Osteoblast (primary cell): ENCODE data around the gene SNX19. TPM values are rescaled to one million over a fixed set of nuclear protein-coding genes. Genes with fewer than 3 reads are reported as not detected.

Experiments used
- DNase-seq: peaks from one replicate; pipeline ENCODE4 v3.0.0; 2011; ENCODE audit warnings: low spot score, mixed read lengths; ENCODE audit not compliant: insufficient read length; ENCODE audit errors: missing footprints
- H2AFZ ChIP-seq: 2 replicates; pipeline ENCODE4 v1.6.0; 2011; ENCODE audit warnings: mild to moderate bottlenecking, low read length
- H3K27ac ChIP-seq: 2 replicates; pipeline ENCODE4 v1.5.1; 2011; ENCODE audit warnings: mild to moderate bottlenecking, low read depth, low read length, moderate library complexity
- H3K27me3 ChIP-seq: 2 replicates; pipeline ENCODE4 v1.6.0; 2012; ENCODE audit warnings: mild to moderate bottlenecking, control low read depth, inconsistent platforms, low read length, moderate library complexity; ENCODE audit not compliant: insufficient read depth
- H3K36me3 ChIP-seq: 2 replicates; pipeline ENCODE4 v1.5.1; 2011; ENCODE audit warnings: mild to moderate bottlenecking, low read length, control low read depth, moderate library complexity; ENCODE audit not compliant: insufficient read depth
- H3K4me1 ChIP-seq: 2 replicates; pipeline ENCODE4 v1.5.1; 2011; ENCODE audit warnings: mild to moderate bottlenecking, low read length, control low read depth, moderate library complexity; ENCODE audit not compliant: insufficient read depth
- H3K4me2 ChIP-seq: 2 replicates; pipeline ENCODE4 v1.6.0; 2011; ENCODE audit warnings: mild to moderate bottlenecking, low read length; ENCODE audit not compliant: insufficient read depth
- H3K4me3 ChIP-seq: fragments of 200-600 bp; sonication (generic); 3 replicates; pipeline ENCODE4 v1.5.1; 2012; ENCODE audit warnings: mild to moderate bottlenecking, low read length, inconsistent platforms; ENCODE audit not compliant: insufficient read depth
- H3K79me2 ChIP-seq: 2 replicates; pipeline ENCODE4 v1.6.0; 2012; ENCODE audit warnings: mild to moderate bottlenecking, low read length, control low read depth, inconsistent platforms; ENCODE audit not compliant: insufficient read depth
- H3K9me3 ChIP-seq: 2 replicates; pipeline ENCODE4 v1.5.1; 2011; ENCODE audit warnings: low read depth, low read length, control low read depth
- H4K20me1 ChIP-seq: 2 replicates; pipeline ENCODE4 v1.6.0; 2012; ENCODE audit warnings: mild to moderate bottlenecking, low read length, control low read depth; ENCODE audit not compliant: insufficient read depth
- CTCF ChIP-seq: IDR thresholded peaks from 2 replicates; pipeline ENCODE4 v1.5.1; 2011; ENCODE audit warnings: mild to moderate bottlenecking, low read depth, low read length, moderate library complexity; ENCODE audit errors: extremely low read depth
- total RNA-seq: library from RNA; depleted of rRNA; stranded (reverse); fragments of >200 nt; gene quantifications from 2 replicates; pipeline ENCODE4 v1.2.3, GENCODE V29; 2012

The SNX19 gene
- total RNA-seq, 1 donor = 124 TPM

- Histone ChIP-seq H4K20me1 (no peaks in the 10 kb centered on the region), H3K9me3 (no peaks in the 10 kb centered on the region), H2AFZ (no peak overlapping the region), H3K79me2 (no peaks in the 10 kb centered on the region), H3K36me3 (no peaks in the 10 kb centered on the region), H3K4me3 (no peak overlapping the region), H3K27ac (no peak overlapping the region), H3K27me3 (no peaks in the 10 kb centered on the region), H3K4me2 (no peak overlapping the region), H3K4me1 (peaks cover 7% of the 10 kb centered on the region)
- no peak for TF ChIP-seq CTCF
- no peak for DNase-seq
These were observed 61.8 kb downstream of the SNX19 start for GRCh38 chr11:130854483-130854882.

GRCh38 chr11:130852589-130852988 lies 63.7 kb downstream of the SNX19 start:
- Histone ChIP-seq H3K36me3 (no peaks in the 10 kb centered on the region), H3K4me2 (no peak overlapping the region), H3K4me3 (no peak overlapping the region), H3K27ac (no peak overlapping the region), H2AFZ (no peak overlapping the region), H4K20me1 (no peaks in the 10 kb centered on the region), H3K27me3 (no peaks in the 10 kb centered on the region), H3K9me3 (no peaks in the 10 kb centered on the region), H3K79me2 (no peaks in the 10 kb centered on the region), H3K4me1 (peaks cover 26% of the 10 kb centered on the region)
- no peak for TF ChIP-seq CTCF
- DNase-seq = no peak

GRCh38 chr11:130850185-130850944 lies 65.9 kb downstream of the SNX19 start:
- no peak overlapping the region for H3K4me2 ChIP-seq
- H2AFZ ChIP-seq = no peak overlapping the region
- no peaks in the 10 kb centered on the region for H3K36me3 ChIP-seq
- no peak overlapping the region for H3K27ac ChIP-seq
- H4K20me1 ChIP-seq = no peaks in the 10 kb centered on the region
- peaks cover 40% of the 10 kb centered on the region for H3K4me1 ChIP-seq
- no peak for TF ChIP-seq CTCF
- H3K4me3 ChIP-seq = no peak overlapping the region
- no peak for DNase-seq
- no peaks in the 10 kb centered on the region for H3K27me3 ChIP-seq
- no peaks in the 10 kb centered on the region for H3K9me3 ChIP-seq
- H3K79me2 ChIP-seq = no peaks in the 10 kb centered on the region

- Histone ChIP-seq H3K4me3 (no peak overlapping the region), H2AFZ (no peak overlapping the region), H3K4me1 (peaks cover 40% of the 10 kb centered on the region), H3K27me3 (no peaks in the 10 kb centered on the region), H3K36me3 (no peaks in the 10 kb centered on the region), H3K4me2 (no peak overlapping the region), H3K9me3 (no peaks in the 10 kb centered on the region), H3K27ac (peak overlapping the region; percentile 89), H3K79me2 (no peaks in the 10 kb centered on the region), H4K20me1 (no peaks in the 10 kb centered on the region)
- no peak for TF ChIP-seq CTCF
- peak; percentile 83 for DNase-seq
These were observed 67.1 kb downstream of the SNX19 start for GRCh38 chr11:130849215-130849568.
